OCI-LY7 (cell line): ENCODE measurements around the gene RBKS. TPM values are rescaled to one million over a fixed set of nuclear protein-coding genes. Genes with fewer than 3 reads are reported as not detected.

Source experiments
- BruUV-seq: library from RNA; stranded (reverse); fragments of 400-500 nt; replicated peaks from 2 replicates; lab custom pipeline; 2021; lab: Mats Ljungman, UMichigan
- CTCF ChIA-PET: fragments of 300-600 bp; sonication (Branson Sonifier 250); formaldehyde crosslinking; loops from one replicate; lab custom pipeline; 2022; ENCODE audit warnings: antibody characterized with exemption; ENCODE audit not compliant: unreplicated experiment; lab: Charles Lee
- POLR2A ChIA-PET: fragments of 300-600 bp; sonication (Branson Sonifier 250); formaldehyde crosslinking; loops from one replicate; lab custom pipeline; 2022; ENCODE audit warnings: antibody characterized with exemption; lab: Charles Lee
- DNase-seq: peaks from one replicate; pipeline ENCODE4 v3.0.0-alpha.2; 2015; ENCODE audit warnings: low spot score
- H2AFZ ChIP-seq: fragments of 200-600 bp; sonication (generic), shearing (Covaris generic); 2 replicates; pipeline ENCODE4 v1.6.1; 2014; ENCODE audit warnings: mild to moderate bottlenecking, antibody characterized with exemption, low read length, moderate library complexity
- H3K27ac ChIP-seq: fragments of 200-600 bp; sonication (generic); 2 replicates; pipeline ENCODE4 v1.5.1; 2014; ENCODE audit warnings: mixed run types, low read depth, mild to moderate bottlenecking, moderate library complexity, low read length, inconsistent platforms; ENCODE audit not compliant: poor library complexity, severe bottlenecking
- H3K36me3 ChIP-seq: fragments of 200-600 bp; sonication (generic); 2 replicates; pipeline ENCODE4 v1.6.1; 2014; ENCODE audit warnings: mild to moderate bottlenecking, antibody characterized with exemption, low read length, moderate library complexity, mixed read lengths; ENCODE audit not compliant: insufficient read depth
- H3K4me1 ChIP-seq: fragments of 200-600 bp; sonication (generic); 2 replicates; pipeline ENCODE4 v1.5.1; 2014; ENCODE audit warnings: mild to moderate bottlenecking, low read length; ENCODE audit not compliant: insufficient read depth, poor library complexity, severe bottlenecking
- H3K4me2 ChIP-seq: fragments of 200-600 bp; sonication (generic); 2 replicates; pipeline ENCODE4 v1.6.1; 2014; ENCODE audit warnings: mild to moderate bottlenecking, low read length
- H3K4me3 ChIP-seq: fragments of 200-600 bp; sonication (generic); 2 replicates; pipeline ENCODE4 v1.5.1; 2014; ENCODE audit warnings: mild to moderate bottlenecking, low read depth, low read length; ENCODE audit not compliant: poor library complexity, severe bottlenecking
- H3K79me2 ChIP-seq: fragments of 200-600 bp; sonication (generic); 2 replicates; pipeline ENCODE4 v1.6.1; 2016; ENCODE audit warnings: low read depth, mild to moderate bottlenecking, low read length, moderate library complexity, mixed read lengths; ENCODE audit not compliant: insufficient read depth
- H3K9me2 ChIP-seq: fragments of 200-600 bp; sonication (generic); 2 replicates; pipeline ENCODE4 v1.6.1; 2016; ENCODE audit warnings: mild to moderate bottlenecking, low read length, mixed read lengths; ENCODE audit not compliant: insufficient read depth
- H3K9me3 ChIP-seq: fragments of 200-600 bp; sonication (generic); 2 replicates; pipeline ENCODE4 v1.6.1; 2014; ENCODE audit warnings: mild to moderate bottlenecking, mixed run types, low read length, mixed read lengths
- H4K20me1 ChIP-seq: fragments of 200-600 bp; sonication (generic); 2 replicates; pipeline ENCODE4 v1.6.1; 2014; ENCODE audit warnings: mild to moderate bottlenecking, antibody characterized with exemption, low read length, moderate library complexity, mixed read lengths; ENCODE audit not compliant: insufficient read depth
- CTCF ChIP-seq: fragments of 200-600 bp; sonication (generic); conservative IDR thresholded peaks from 2 replicates; pipeline ENCODE4 v1.5.1; 2014; ENCODE audit warnings: mild to moderate bottlenecking, antibody characterized with exemption, low read length, moderate library complexity, mixed read lengths
- EZH2phosphoT487 ChIP-seq: fragments of 200-600 bp; sonication (generic); IDR thresholded peaks from 2 replicates; pipeline ENCODE4 v1.6.1; 2018; ENCODE audit warnings: low read depth, borderline replicate concordance, mild to moderate bottlenecking, mixed run types, antibody characterized with exemption, low read length, moderate library complexity, mixed read lengths
- intact Hi-C: fragments of 100-400 bp; cut with micrococcal nuclease; formaldehyde crosslinking; loops from one replicate; pipeline ENCODE4 v1.10.0; 2022; ENCODE audit not compliant: unreplicated experiment
- total RNA-seq, 2 experiments: library from RNA; depleted of rRNA in 1 of 2; stranded (reverse); fragments of >200 nt in 1 of 2; shearing (Covaris generic) in 1 of 2; gene quantifications; 2 replicates each; pipeline ENCODE4 v1.2.3, GENCODE V29; 2014 to 2022

The RBKS gene
- total RNA-seq, 2 experiments from 2014 or later: 1.1 TPM

- intact Hi-C loops: no loop called here
Measured at GRCh38 chr2:27914041-27914804, 24.0 kb upstream of the RBKS start.

DNA sequence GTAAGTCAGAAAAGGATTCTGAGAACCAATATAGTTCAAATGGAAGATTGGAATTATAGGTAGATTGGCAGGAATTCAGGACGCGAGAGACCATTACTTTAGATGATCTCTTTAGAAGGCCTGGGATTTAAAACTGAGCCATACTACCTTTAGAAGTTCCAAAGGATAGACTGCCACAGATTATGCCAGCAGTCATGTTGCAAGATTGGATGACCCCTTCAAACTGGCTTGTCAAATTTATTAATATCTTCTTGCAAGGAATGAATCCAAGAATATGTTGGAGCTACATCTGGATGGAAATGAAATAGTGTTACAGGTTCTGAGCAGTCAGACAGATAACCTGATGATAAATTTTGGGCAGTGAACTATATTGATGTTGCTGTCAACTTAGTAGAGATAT lies 22.3 kb upstream of the RBKS start:
- no peaks in the 10 kb centered on the region for H3K9me3 ChIP-seq
- H3K79me2 ChIP-seq: no peaks in the 10 kb centered on the region
- no peak overlapping the region for H3K4me2 ChIP-seq
- BruUV-seq: no TSS peak
- no peaks in the 10 kb centered on the region for H4K20me1 ChIP-seq
- intact Hi-C loops: no loop called here
- ChIA-PET POLR2A (interaction anchor here (0.6 to 0.7 kb wide), 3 partner anchors 137 to 183 kb away, joined by 3 read pairs; no protein-coding TSS in a partner anchor), CTCF (no interaction called here)
- no peak overlapping the region for H3K27ac ChIP-seq
- H3K4me1 ChIP-seq: no peaks in the 10 kb centered on the region
- no peaks in the 10 kb centered on the region for H3K36me3 ChIP-seq
- no peak for DNase-seq
- H3K4me3 ChIP-seq: no peak overlapping the region
- no peaks in the 10 kb centered on the region for H3K9me2 ChIP-seq
- H2AFZ ChIP-seq: no peak overlapping the region
- TF ChIP-seq CTCF: no peak
- TF ChIP-seq EZH2phosphoT487: no peak

More at GRCh38 chr2:27914041-27914804, 24.0 kb upstream of the RBKS start:
- TF ChIP-seq EZH2phosphoT487 (no peak), CTCF (no peak)
- no peak overlapping the region for H3K27ac ChIP-seq
- H3K9me2 ChIP-seq: no peaks in the 10 kb centered on the region
- H4K20me1 ChIP-seq: no peaks in the 10 kb centered on the region
- no TSS peak for BruUV-seq
- no peaks in the 10 kb centered on the region for H3K79me2 ChIP-seq
- H2AFZ ChIP-seq: no peak overlapping the region
- ChIA-PET POLR2A (no interaction called here), CTCF (no interaction called here)
- no peaks in the 10 kb centered on the region for H3K9me3 ChIP-seq
- no peak for DNase-seq
- H3K36me3 ChIP-seq: no peaks in the 10 kb centered on the region
- no peak overlapping the region for H3K4me3 ChIP-seq
- no peaks in the 10 kb centered on the region for H3K4me1 ChIP-seq
- H3K4me2 ChIP-seq: no peak overlapping the region
